Astrocyte (in vitro differentiated cells and primary cell): ENCODE data around the gene SEL1L. TPM values are rescaled to one million over a fixed set of nuclear protein-coding genes. Genes with fewer than 3 reads are reported as not detected.

Experiments
- DNase-seq: peaks from one replicate; pipeline ENCODE4 v3.0.0-alpha.2; 2010; ENCODE audit warnings: low read depth
- FAIRE-seq: peaks from 2 replicates; lab custom pipeline; 2011; peaks lifted over from hg19 to GRCh38; lab: Jason Lieb, UNC
- H2AFZ ChIP-seq: 2 replicates; pipeline ENCODE4 v1.6.0; 2012; ENCODE audit warnings: low read depth, low read length, inconsistent platforms
- H3K27ac ChIP-seq: 2 replicates; pipeline ENCODE4 v1.5.1; 2011; ENCODE audit warnings: low read depth, low read length, inconsistent platforms
- H3K27me3 ChIP-seq: 2 replicates; pipeline ENCODE4 v1.6.0; 2011; ENCODE audit warnings: low read length, inconsistent platforms; ENCODE audit not compliant: insufficient read depth
- H3K36me3 ChIP-seq: 2 replicates; pipeline ENCODE4 v1.5.1; 2011; ENCODE audit warnings: low read length, inconsistent platforms; ENCODE audit not compliant: insufficient read depth
- H3K4me1 ChIP-seq: 2 replicates; pipeline ENCODE4 v1.5.1; 2011; ENCODE audit warnings: low read length, inconsistent platforms; ENCODE audit not compliant: insufficient read depth
- H3K4me2 ChIP-seq: 2 replicates; pipeline ENCODE4 v1.6.0; 2012; ENCODE audit warnings: low read length, inconsistent platforms
- H3K4me3 ChIP-seq: 2 replicates; pipeline ENCODE4 v1.5.1; 2011; ENCODE audit warnings: low read depth, mild to moderate bottlenecking, low read length, inconsistent platforms; ENCODE audit not compliant: insufficient read depth
- H3K79me2 ChIP-seq: 2 replicates; pipeline ENCODE4 v1.6.0; 2012; ENCODE audit warnings: mild to moderate bottlenecking, low read length, inconsistent platforms; ENCODE audit not compliant: insufficient read depth
- H3K9ac ChIP-seq: 2 replicates; pipeline ENCODE4 v1.6.0; 2012; ENCODE audit warnings: mild to moderate bottlenecking, low read length, inconsistent platforms
- H3K9me3 ChIP-seq: 2 replicates; pipeline ENCODE4 v1.5.1; 2012; ENCODE audit warnings: low read depth, mild to moderate bottlenecking, low read length, inconsistent platforms; ENCODE audit not compliant: insufficient read depth
- H4K20me1 ChIP-seq: 2 replicates; pipeline ENCODE4 v1.6.0; 2012; ENCODE audit warnings: low read length, inconsistent platforms; ENCODE audit not compliant: insufficient read depth
- H3K27ac Mint-ChIP-seq: one replicate; pipeline ENCODE4 v1.8.0; 2021; ENCODE audit warnings: mild to moderate bottlenecking, mixed read lengths; ENCODE audit not compliant: unreplicated experiment
- H3K27me3 Mint-ChIP-seq: one replicate; pipeline ENCODE4 v1.8.0; 2021; ENCODE audit warnings: low read depth, mixed read lengths; ENCODE audit not compliant: unreplicated experiment
- H3K36me3 Mint-ChIP-seq: one replicate; pipeline ENCODE4 v1.8.0; 2021; ENCODE audit warnings: low read depth, mixed read lengths; ENCODE audit not compliant: unreplicated experiment
- H3K4me1 Mint-ChIP-seq: one replicate; pipeline ENCODE4 v1.8.0; 2021; ENCODE audit warnings: low read depth, mixed read lengths; ENCODE audit not compliant: unreplicated experiment
- H3K4me3 Mint-ChIP-seq: one replicate; pipeline ENCODE4 v1.8.0; 2021; ENCODE audit warnings: mild to moderate bottlenecking, moderate library complexity, mixed read lengths; ENCODE audit not compliant: unreplicated experiment
- H3K9me3 Mint-ChIP-seq: one replicate; pipeline ENCODE4 v1.8.0; 2021; ENCODE audit warnings: mild to moderate bottlenecking, mixed read lengths; ENCODE audit not compliant: unreplicated experiment
- EZH2 ChIP-seq: IDR thresholded peaks from 2 replicates; pipeline ENCODE4 v1.6.1; 2012; ENCODE audit warnings: mild to moderate bottlenecking, low read length, inconsistent platforms; ENCODE audit not compliant: insufficient read depth
- total RNA-seq: library from RNA; stranded (reverse); gene quantifications from 2 replicates; pipeline ENCODE4 v1.2.1, GENCODE V29; 2021
- TF ChIP-seq, protein P1 (sequence below): IDR thresholded peaks from 2 replicates; pipeline ENCODE4 v1.5.1; 2011; ENCODE audit warnings: low read depth, mild to moderate bottlenecking, inconsistent platforms, low read length, moderate library complexity; ENCODE audit not compliant: insufficient read depth

Gene SEL1L
- total RNA-seq, 1 donor from 2014 or later, result 108 TPM

DNA sequence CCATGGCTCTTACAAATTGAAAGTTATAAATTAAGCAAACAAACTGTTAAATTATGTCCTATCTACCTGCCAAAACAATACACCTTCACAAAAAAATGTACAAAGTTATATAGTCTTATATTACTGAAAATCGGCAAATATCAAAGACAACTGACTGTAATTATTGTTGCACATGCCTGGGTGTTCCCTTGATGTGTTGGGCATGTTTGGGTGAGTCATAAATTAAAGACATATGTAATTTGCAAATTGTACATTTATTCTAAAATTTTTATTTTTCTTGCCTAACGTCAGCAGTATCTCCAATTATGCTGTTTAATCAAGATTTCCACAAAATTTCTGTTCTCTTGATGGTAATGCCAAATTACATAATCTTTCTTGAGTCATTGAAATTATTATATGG, 22.0 kb upstream of the SEL1L start:
- Histone ChIP-seq H3K4me2 (no peak overlapping the region), H3K9ac (no peak overlapping the region), H3K4me1 (no peaks in the 10 kb centered on the region), H3K9me3 (no peaks in the 10 kb centered on the region), H3K27ac (no peak overlapping the region), H3K36me3 (no peaks in the 10 kb centered on the region), H2AFZ (no peak overlapping the region), H3K4me3 (no peak overlapping the region), H3K79me2 (no peaks in the 10 kb centered on the region), H4K20me1 (no peaks in the 10 kb centered on the region), H3K27me3 (no peaks in the 10 kb centered on the region)
- no peak for TF ChIP-seq EZH2
- TF ChIP-seq, protein P1, sequence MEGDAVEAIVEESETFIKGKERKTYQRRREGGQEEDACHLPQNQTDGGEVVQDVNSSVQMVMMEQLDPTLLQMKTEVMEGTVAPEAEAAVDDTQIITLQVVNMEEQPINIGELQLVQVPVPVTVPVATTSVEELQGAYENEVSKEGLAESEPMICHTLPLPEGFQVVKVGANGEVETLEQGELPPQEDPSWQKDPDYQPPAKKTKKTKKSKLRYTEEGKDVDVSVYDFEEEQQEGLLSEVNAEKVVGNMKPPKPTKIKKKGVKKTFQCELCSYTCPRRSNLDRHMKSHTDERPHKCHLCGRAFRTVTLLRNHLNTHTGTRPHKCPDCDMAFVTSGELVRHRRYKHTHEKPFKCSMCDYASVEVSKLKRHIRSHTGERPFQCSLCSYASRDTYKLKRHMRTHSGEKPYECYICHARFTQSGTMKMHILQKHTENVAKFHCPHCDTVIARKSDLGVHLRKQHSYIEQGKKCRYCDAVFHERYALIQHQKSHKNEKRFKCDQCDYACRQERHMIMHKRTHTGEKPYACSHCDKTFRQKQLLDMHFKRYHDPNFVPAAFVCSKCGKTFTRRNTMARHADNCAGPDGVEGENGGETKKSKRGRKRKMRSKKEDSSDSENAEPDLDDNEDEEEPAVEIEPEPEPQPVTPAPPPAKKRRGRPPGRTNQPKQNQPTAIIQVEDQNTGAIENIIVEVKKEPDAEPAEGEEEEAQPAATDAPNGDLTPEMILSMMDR, result no peak
- Mint-ChIP-seq H3K9me3 (peaks cover 5% of the 10 kb centered on the region), H3K4me3 (no peak overlapping the region), H3K36me3 (no peaks in the 10 kb centered on the region), H3K27me3 (no peaks in the 10 kb centered on the region), H3K4me1 (no peaks in the 10 kb centered on the region), H3K27ac (no peak overlapping the region)
- FAIRE-seq, result no peak
- no peak for DNase-seq

DNA sequence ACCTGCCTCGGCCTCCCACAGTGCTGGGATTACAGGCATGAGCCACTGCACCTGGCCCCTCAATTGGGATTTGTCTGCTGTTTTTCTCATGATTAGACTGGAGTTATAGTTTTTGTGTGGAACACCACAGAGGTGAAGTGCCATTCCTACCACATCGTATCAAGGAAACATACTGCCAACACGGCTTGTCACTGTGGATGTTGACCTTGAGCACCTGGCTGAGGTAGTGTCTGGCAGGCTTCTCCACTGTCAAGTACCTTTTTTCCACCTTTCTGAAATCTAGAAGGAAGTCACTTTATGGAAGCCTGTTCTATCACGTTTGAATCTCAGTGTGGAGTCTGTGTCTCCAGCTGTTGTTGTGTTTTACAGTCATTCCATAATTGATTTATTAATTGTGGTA, 21.4 kb upstream of the SEL1L start:
- no peak overlapping the region for H3K4me3 Mint-ChIP-seq
- no peak for TF ChIP-seq EZH2
- TF ChIP-seq, protein P1, result no peak
- Histone ChIP-seq H3K36me3 (no peaks in the 10 kb centered on the region), H3K4me1 (no peaks in the 10 kb centered on the region), H3K9me3 (no peaks in the 10 kb centered on the region), H3K27ac (no peak overlapping the region), H3K27me3 (no peaks in the 10 kb centered on the region), H3K9ac (no peak overlapping the region), H2AFZ (no peak overlapping the region), H3K79me2 (no peaks in the 10 kb centered on the region), H3K4me2 (no peak overlapping the region), H4K20me1 (no peaks in the 10 kb centered on the region), H3K4me3 (no peak overlapping the region)
- FAIRE-seq, result no peak
- DNase-seq, result no peak
- H3K9me3 Mint-ChIP-seq, result peaks cover 3% of the 10 kb centered on the region
- no peaks in the 10 kb centered on the region for H3K27me3 Mint-ChIP-seq
- H3K4me1 Mint-ChIP-seq, result no peaks in the 10 kb centered on the region
- no peak overlapping the region for H3K27ac Mint-ChIP-seq
- H3K36me3 Mint-ChIP-seq, result no peaks in the 10 kb centered on the region

DNA sequence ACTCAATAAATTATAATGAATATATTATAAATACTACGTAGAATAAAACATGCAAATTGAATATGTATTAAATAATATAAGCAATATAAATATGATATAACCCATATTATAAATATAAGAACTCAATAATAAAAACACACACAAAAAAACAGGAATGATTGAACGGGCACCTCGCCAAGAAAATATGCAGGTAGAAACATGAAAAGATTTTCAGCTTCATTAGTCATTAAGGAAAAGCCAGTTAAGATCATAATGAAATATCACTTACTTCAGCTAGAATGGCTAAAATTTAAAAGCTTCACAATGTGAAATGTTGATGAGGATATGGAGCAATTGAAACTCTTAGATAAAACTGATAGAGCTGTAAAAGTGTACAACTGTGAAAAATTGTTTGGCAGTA, 17.8 kb upstream of the SEL1L start:
- peaks cover 8% of the 10 kb centered on the region for H3K9me3 Mint-ChIP-seq
- H4K20me1 ChIP-seq, result no peaks in the 10 kb centered on the region
- no peaks in the 10 kb centered on the region for H3K4me1 Mint-ChIP-seq
- no peak overlapping the region for H3K4me2 ChIP-seq
- no peak overlapping the region for H3K9ac ChIP-seq
- TF ChIP-seq, protein P1, result no peak
- TF ChIP-seq EZH2, result no peak
- no peak overlapping the region for H3K27ac Mint-ChIP-seq
- H2AFZ ChIP-seq, result no peak overlapping the region
- H3K9me3 ChIP-seq, result no peaks in the 10 kb centered on the region
- no peaks in the 10 kb centered on the region for H3K79me2 ChIP-seq
- H3K36me3 Mint-ChIP-seq, result no peaks in the 10 kb centered on the region
- H3K27me3 Mint-ChIP-seq, result no peaks in the 10 kb centered on the region
- FAIRE-seq (no peak), DNase-seq (no peak)
- H3K27ac ChIP-seq, result no peak overlapping the region
- no peaks in the 10 kb centered on the region for H3K4me1 ChIP-seq
- H3K4me3 Mint-ChIP-seq, result no peak overlapping the region
- no peak overlapping the region for H3K4me3 ChIP-seq
- H3K27me3 ChIP-seq, result no peaks in the 10 kb centered on the region
- no peaks in the 10 kb centered on the region for H3K36me3 ChIP-seq
